Neural progenitor cell (in vitro differentiated cells): ENCODE results near the gene HAND1. TPM values are rescaled to one million over a fixed set of nuclear protein-coding genes. Genes with fewer than 3 reads are reported as not detected.

Experiments
- DNase-seq: peaks from one replicate; pipeline ENCODE4 v3.0.0-alpha.2; 2016; ENCODE audit warnings: low spot score
- H2AFZ ChIP-seq: fragments of 200-600 bp; sonication (generic); replicated peaks from 2 replicates; pipeline ENCODE4 v1.6.1; 2016; ENCODE audit warnings: antibody characterized with exemption
- H3F3A ChIP-seq: fragments of 200-600 bp; sonication (generic); 2 replicates; pipeline ENCODE4 v1.6.1; 2016; ENCODE audit warnings: antibody characterized with exemption, low read depth
- H3K27ac ChIP-seq: fragments of 200-600 bp; sonication (generic); 2 replicates; pipeline ENCODE4 v1.5.1; 2016; ENCODE audit warnings: mild to moderate bottlenecking
- H3K27me3 ChIP-seq: fragments of 200-600 bp; sonication (generic); 2 replicates; pipeline ENCODE4 v1.6.1; 2016; ENCODE audit warnings: mild to moderate bottlenecking, moderate library complexity
- H3K36me3 ChIP-seq: fragments of 200-600 bp; sonication (generic); 2 replicates; pipeline ENCODE4 v1.5.1; 2016
- H3K4me1 ChIP-seq: fragments of 200-600 bp; sonication (generic); 2 replicates; pipeline ENCODE4 v1.6.1; 2016; ENCODE audit warnings: mixed run types
- H3K4me2 ChIP-seq: fragments of 200-600 bp; sonication (generic); 2 replicates; pipeline ENCODE4 v1.6.1; 2016
- H3K4me3 ChIP-seq: fragments of 200-600 bp; sonication (generic); 2 replicates; pipeline ENCODE4 v1.5.1; 2016
- H3K79me2 ChIP-seq: fragments of 200-600 bp; sonication (generic); 2 replicates; pipeline ENCODE4 v1.6.1; 2016; ENCODE audit warnings: low read depth
- H3K9ac ChIP-seq: fragments of 200-600 bp; sonication (generic); 2 replicates; pipeline ENCODE4 v1.6.1; 2016
- H3K9me3 ChIP-seq: fragments of 200-600 bp; sonication (generic); 2 replicates; pipeline ENCODE4 v1.5.1; 2016; ENCODE audit warnings: low read depth
- H4K20me1 ChIP-seq: fragments of 200-600 bp; sonication (generic); 2 replicates; pipeline ENCODE4 v1.6.1; 2016; ENCODE audit warnings: low read depth
- H3K27ac Mint-ChIP-seq: 3 replicates; pipeline ENCODE4 v1.8.0; 2021; ENCODE audit warnings: mixed read lengths
- H3K27me3 Mint-ChIP-seq: 2 replicates; pipeline ENCODE4 v1.8.0; 2022; ENCODE audit warnings: low read depth, mild to moderate bottlenecking, inconsistent platforms, moderate library complexity, mixed read lengths; ENCODE audit not compliant: insufficient read depth
- H3K36me3 Mint-ChIP-seq: 3 replicates; pipeline ENCODE4 v1.8.0; 2021; ENCODE audit warnings: mixed read lengths
- H3K4me1 Mint-ChIP-seq: 3 replicates; pipeline ENCODE4 v1.8.0; 2021; ENCODE audit warnings: mixed read lengths
- H3K4me3 Mint-ChIP-seq: 3 replicates; pipeline ENCODE4 v1.8.0; 2021; ENCODE audit warnings: mild to moderate bottlenecking, moderate library complexity, mixed read lengths
- H3K9me3 Mint-ChIP-seq: 3 replicates; pipeline ENCODE4 v1.8.0; 2020; ENCODE audit warnings: mixed read lengths
- EZH2 ChIP-seq: fragments of 200-600 bp; sonication (generic); IDR thresholded peaks from 2 replicates; pipeline ENCODE4 v1.6.1; 2017; ENCODE audit warnings: antibody characterized with exemption, mild to moderate bottlenecking, moderate library complexity
- EZH2phosphoT487 ChIP-seq: fragments of 200-600 bp; sonication (generic); IDR thresholded peaks from 2 replicates; pipeline ENCODE4 v1.6.1; 2017; ENCODE audit warnings: antibody characterized with exemption
- total RNA-seq: library from RNA; depleted of rRNA; stranded (reverse); fragments of >200 nt; gene quantifications from 2 replicates; pipeline ENCODE4 v1.2.3, GENCODE V29; 2015; ENCODE audit warnings: low replicate concordance
- TF ChIP-seq, protein P1 (sequence below): fragments of 200-600 bp; sonication (generic); IDR thresholded peaks from 2 replicates; pipeline ENCODE4 v1.5.1; 2017; ENCODE audit warnings: antibody characterized with exemption, mild to moderate bottlenecking

HAND1 gene
- total RNA-seq, 1 donor from 2014 or later: not detected

DNA sequence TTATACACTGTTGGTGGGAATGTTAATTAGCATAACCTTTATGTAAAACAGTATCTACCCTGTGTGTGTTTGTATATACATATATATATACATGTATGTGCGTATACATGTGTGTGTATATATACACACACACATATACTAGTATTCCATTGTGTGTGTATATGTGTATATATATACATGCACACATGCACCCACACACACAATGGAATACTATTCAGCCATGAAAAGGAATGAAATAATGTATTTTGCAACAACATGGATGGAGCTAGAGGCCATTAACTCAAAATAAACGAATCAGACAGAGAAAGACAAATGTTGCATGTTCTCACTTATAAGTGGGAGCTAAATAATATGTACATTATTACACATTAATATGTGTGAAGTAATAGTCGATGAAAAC is 49.8 kb downstream of the HAND1 start:
- H3K36me3 Mint-ChIP-seq: peaks cover 6% of the 10 kb centered on the region
- H3K27ac ChIP-seq: no peak overlapping the region

More for the DNA sequence above, 49.8 kb downstream of the HAND1 start:
- no peak for DNase-seq
- Histone ChIP-seq H3K4me3 (no peak overlapping the region), H3K79me2 (no peaks in the 10 kb centered on the region), H3K9me3 (no peaks in the 10 kb centered on the region), H2AFZ (no peak overlapping the region), H3K36me3 (no peaks in the 10 kb centered on the region), H3K9ac (no peak overlapping the region), H3K4me2 (no peak overlapping the region), H3K27me3 (no peaks in the 10 kb centered on the region), H3F3A (no peaks in the 10 kb centered on the region), H4K20me1 (no peaks in the 10 kb centered on the region), H3K4me1 (no peaks in the 10 kb centered on the region)
- Mint-ChIP-seq H3K4me3 (no peak overlapping the region), H3K4me1 (peaks cover 8% of the 10 kb centered on the region), H3K9me3 (peaks cover 6% of the 10 kb centered on the region), H3K27me3 (peaks cover 3% of the 10 kb centered on the region), H3K27ac (no peak overlapping the region)
- TF ChIP-seq EZH2 (no peak), EZH2phosphoT487 (no peak)
- TF ChIP-seq, protein P1, sequence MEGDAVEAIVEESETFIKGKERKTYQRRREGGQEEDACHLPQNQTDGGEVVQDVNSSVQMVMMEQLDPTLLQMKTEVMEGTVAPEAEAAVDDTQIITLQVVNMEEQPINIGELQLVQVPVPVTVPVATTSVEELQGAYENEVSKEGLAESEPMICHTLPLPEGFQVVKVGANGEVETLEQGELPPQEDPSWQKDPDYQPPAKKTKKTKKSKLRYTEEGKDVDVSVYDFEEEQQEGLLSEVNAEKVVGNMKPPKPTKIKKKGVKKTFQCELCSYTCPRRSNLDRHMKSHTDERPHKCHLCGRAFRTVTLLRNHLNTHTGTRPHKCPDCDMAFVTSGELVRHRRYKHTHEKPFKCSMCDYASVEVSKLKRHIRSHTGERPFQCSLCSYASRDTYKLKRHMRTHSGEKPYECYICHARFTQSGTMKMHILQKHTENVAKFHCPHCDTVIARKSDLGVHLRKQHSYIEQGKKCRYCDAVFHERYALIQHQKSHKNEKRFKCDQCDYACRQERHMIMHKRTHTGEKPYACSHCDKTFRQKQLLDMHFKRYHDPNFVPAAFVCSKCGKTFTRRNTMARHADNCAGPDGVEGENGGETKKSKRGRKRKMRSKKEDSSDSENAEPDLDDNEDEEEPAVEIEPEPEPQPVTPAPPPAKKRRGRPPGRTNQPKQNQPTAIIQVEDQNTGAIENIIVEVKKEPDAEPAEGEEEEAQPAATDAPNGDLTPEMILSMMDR: no peak

Other genes with a start within 250 kb of the HAND1 start
- gene SAP30L, start 32.2 kb downstream of the HAND1 start, total RNA-seq: 13.2 and 24.8 TPM in 2 replicates